ENCODE measurements around the gene RAB11A. TPM values are rescaled to one million over a fixed set of nuclear protein-coding genes. Genes with fewer than 3 reads are reported as not detected.
A peak's percentile ranks its signal among the peaks of the same experiment; 100 is the strongest.

RAB11A gene
- total and polyA plus RNA-seq, 9 of the 15 experiments (the other 6 are each of a cell fraction or from before 2014, with no cell fraction given), result 129 to 369 (median 245) TPM

- TF ChIP-seq ZNF592 (IDR thresholded peaks at IDR 0.05), result peak; percentile 70; the same call in 1 of the 2 replicates
- TF ChIP-seq SMC3 (conservative IDR thresholded peaks at IDR 0.05; ENCODE audit: insufficient read depth, low read depth, low read length), result no peak
- TF ChIP-seq DPF2 (IDR thresholded peaks at IDR 0.05), result peak; percentile 96
- TF ChIP-seq RBM17 (IDR thresholded peaks at IDR 0.05; ENCODE audit: borderline replicate concordance, low read depth, low read length), result no peak
- no peak for TF ChIP-seq ZBTB40 (IDR thresholded peaks at IDR 0.05)
- TF ChIP-seq ZBTB40 (CRISPR knock-in tag; IDR thresholded peaks at IDR 0.05), result no peak
- no peak for TF ChIP-seq LARP7 (IDR thresholded peaks at IDR 0.05)
- no peak for TF ChIP-seq ZNF224 (CRISPR knock-in tag; IDR thresholded peaks at IDR 0.05)
- TF ChIP-seq ERF (CRISPR knock-in tag; IDR thresholded peaks at IDR 0.05), result no peak
- TF ChIP-seq SP1 (CRISPR knock-in tag; IDR thresholded peaks at IDR 0.05), result no peak
- TF ChIP-seq TAF7 (tag; IDR thresholded peaks at IDR 0.05), result no peak
- no peak for TF ChIP-seq HBP1 (CRISPR knock-in tag; IDR thresholded peaks at IDR 0.05)
- TF ChIP-seq FOXP1 (CRISPR knock-in tag; IDR thresholded peaks at IDR 0.05), result no peak
- no peak for TF ChIP-seq ZNF764 (CRISPR knock-in tag; IDR thresholded peaks at IDR 0.05; ENCODE audit: low read depth)
- TF ChIP-seq ZNF146 (CRISPR knock-in tag; IDR thresholded peaks at IDR 0.05; ENCODE audit: unreplicated experiment), result no peak
- no peak for TF ChIP-seq DMBX1 (CRISPR knock-in tag; IDR thresholded peaks at IDR 0.05; ENCODE audit: borderline replicate concordance)
Measured at GRCh38 chr15:65819563-65819960, 49.7 kb upstream of the RAB11A start (continued).

Measured in K562 (cell line).